Measurements from ENCODE around the gene MCHR1.

- TF ChIP-seq SP1 (IDR thresholded peaks at IDR 0.05) (no peak), SUZ12 (IDR thresholded peaks at IDR 0.05) (no peak), ELF4 (IDR thresholded peaks at IDR 0.05) (no peak), TARDBP (IDR thresholded peaks at IDR 0.05) (no peak), ZNF384 (IDR thresholded peaks at IDR 0.05) (no peak), FOXM1 (IDR thresholded peaks at IDR 0.05; ENCODE audit: borderline replicate concordance) (no peak), HDGF (IDR thresholded peaks at IDR 0.05; ENCODE audit: borderline replicate concordance) (no peak), FOXA1 (IDR thresholded peaks at IDR 0.05) (no peak), BHLHE40 (IDR thresholded peaks at IDR 0.05; ENCODE audit: borderline replicate concordance) (no peak), FOXK2 (IDR thresholded peaks at IDR 0.05) (no peak), NFRKB (IDR thresholded peaks at IDR 0.05) (no peak), ARNT (IDR thresholded peaks at IDR 0.05) (no peak)
- TF ChIP-seq, protein P1, sequence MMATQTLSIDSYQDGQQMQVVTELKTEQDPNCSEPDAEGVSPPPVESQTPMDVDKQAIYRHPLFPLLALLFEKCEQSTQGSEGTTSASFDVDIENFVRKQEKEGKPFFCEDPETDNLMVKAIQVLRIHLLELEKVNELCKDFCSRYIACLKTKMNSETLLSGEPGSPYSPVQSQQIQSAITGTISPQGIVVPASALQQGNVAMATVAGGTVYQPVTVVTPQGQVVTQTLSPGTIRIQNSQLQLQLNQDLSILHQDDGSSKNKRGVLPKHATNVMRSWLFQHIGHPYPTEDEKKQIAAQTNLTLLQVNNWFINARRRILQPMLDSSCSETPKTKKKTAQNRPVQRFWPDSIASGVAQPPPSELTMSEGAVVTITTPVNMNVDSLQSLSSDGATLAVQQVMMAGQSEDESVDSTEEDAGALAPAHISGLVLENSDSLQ (IDR thresholded peaks at IDR 0.05): no peak
These were observed 41.8 kb upstream of the MCHR1 start for GRCh38 chr22:40637183-40638150.

All from HEK293T (cell line).